A549 (cell line): ENCODE measurements around the gene HOXD1.

Source experiments
- BHLHE40 ChIP-seq: IDR thresholded peaks from 2 replicates; pipeline ENCODE4 v1.6.1; 2012; ENCODE audit warnings: low read depth, low read length, inconsistent platforms
- CHD2 ChIP-seq: fragments of 150-350 bp; IDR thresholded peaks from 2 replicates; pipeline ENCODE4 v1.6.1; 2014; ENCODE audit warnings: low read length; ENCODE audit not compliant: partially characterized antibody
- JUN ChIP-seq, 2 experiments: fragments of >200 bp; sonication (Bioruptor Twin); formaldehyde crosslinking; IDR thresholded peaks; 2 replicates in 1 of 2; 3 replicates in 1 of 2; pipeline ENCODE4 v1.6.1; 2016 to 2017
- JUNB ChIP-seq: fragments of >200 bp; sonication (Bioruptor Twin); formaldehyde crosslinking; IDR thresholded peaks from 2 replicates; pipeline ENCODE4 v1.6.1; 2016
- KDM1A ChIP-seq: fragments of 200-600 bp; sonication (generic); IDR thresholded peaks from 2 replicates; pipeline ENCODE4 v1.6.1; 2016; ENCODE audit warnings: low read depth, mild to moderate bottlenecking
- KDM5A ChIP-seq: fragments of 200-600 bp; sonication (generic); IDR thresholded peaks from 2 replicates; pipeline ENCODE4 v1.6.1; 2016; ENCODE audit warnings: antibody characterized with exemption, mild to moderate bottlenecking
- PBX3 ChIP-seq: IDR thresholded peaks from 2 replicates; pipeline ENCODE4 v1.6.1; 2012
- POLR2A ChIP-seq: IDR thresholded peaks from 2 replicates; pipeline ENCODE4 v1.6.1; 2012; ENCODE audit warnings: mild to moderate bottlenecking, low read length
- RAD21 ChIP-seq, 2 experiments: fragments of >200 bp in 1 of 2; sonication (Bioruptor Twin) in 1 of 2; formaldehyde crosslinking in 1 of 2; IDR thresholded peaks in 1 of 2; conservative IDR thresholded peaks in 1 of 2; 2 replicates in 1 of 2; 3 replicates in 1 of 2; pipeline ENCODE4 v1.6.1; 2012 to 2018; ENCODE audit warnings: inconsistent platforms in 1 of 2
- SREBF2 ChIP-seq: fragments of 450-650 bp; IDR thresholded peaks from 2 replicates; pipeline ENCODE4 v1.6.1; 2014; ENCODE audit warnings: mild to moderate bottlenecking, moderate library complexity
- TP53 ChIP-seq: fragments of 250-450 bp; sonication (Bioruptor Pico); IDR thresholded peaks from 2 replicates; pipeline ENCODE4 v1.5.0; 2021; ENCODE audit warnings: mild to moderate bottlenecking, moderate library complexity
- ZFP36 ChIP-seq: fragments of 450-650 bp; IDR thresholded peaks from 2 replicates; pipeline ENCODE4 v1.6.1; 2014; ENCODE audit warnings: borderline replicate concordance; ENCODE audit not compliant: partially characterized antibody
- TF ChIP-seq, protein P1 (sequence below): fragments of 450-650 bp; IDR thresholded peaks from 2 replicates; pipeline ENCODE4 v1.6.1; 2014; ENCODE audit warnings: antibody characterized with exemption
- TF ChIP-seq, protein P2 (sequence below): fragments of >200 bp; sonication (Bioruptor Twin); formaldehyde crosslinking; IDR thresholded peaks from 3 replicates; pipeline ENCODE4 v1.5.1; 2016

GRCh38 chr2:176206682-176207081, 18.2 kb downstream of the HOXD1 start:
- TF ChIP-seq JUNB (no peak), POLR2A (no peak), PBX3 (no peak), JUN (IDR thresholded peaks at IDR 0.05) (no peak), TP53 (no peak), BHLHE40 (no peak), RAD21 (conservative IDR thresholded peaks at IDR 0.05 in 1 of 2, IDR thresholded peaks at IDR 0.05 in 1 of 2) (no peak), KDM5A (no peak), SREBF2 (no peak), ZFP36 (no peak), KDM1A (no peak), CHD2 (no peak)
- TF ChIP-seq, protein P1, sequence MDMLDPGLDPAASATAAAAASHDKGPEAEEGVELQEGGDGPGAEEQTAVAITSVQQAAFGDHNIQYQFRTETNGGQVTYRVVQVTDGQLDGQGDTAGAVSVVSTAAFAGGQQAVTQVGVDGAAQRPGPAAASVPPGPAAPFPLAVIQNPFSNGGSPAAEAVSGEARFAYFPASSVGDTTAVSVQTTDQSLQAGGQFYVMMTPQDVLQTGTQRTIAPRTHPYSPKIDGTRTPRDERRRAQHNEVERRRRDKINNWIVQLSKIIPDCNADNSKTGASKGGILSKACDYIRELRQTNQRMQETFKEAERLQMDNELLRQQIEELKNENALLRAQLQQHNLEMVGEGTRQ, result no peak
- TF ChIP-seq, protein P2, sequence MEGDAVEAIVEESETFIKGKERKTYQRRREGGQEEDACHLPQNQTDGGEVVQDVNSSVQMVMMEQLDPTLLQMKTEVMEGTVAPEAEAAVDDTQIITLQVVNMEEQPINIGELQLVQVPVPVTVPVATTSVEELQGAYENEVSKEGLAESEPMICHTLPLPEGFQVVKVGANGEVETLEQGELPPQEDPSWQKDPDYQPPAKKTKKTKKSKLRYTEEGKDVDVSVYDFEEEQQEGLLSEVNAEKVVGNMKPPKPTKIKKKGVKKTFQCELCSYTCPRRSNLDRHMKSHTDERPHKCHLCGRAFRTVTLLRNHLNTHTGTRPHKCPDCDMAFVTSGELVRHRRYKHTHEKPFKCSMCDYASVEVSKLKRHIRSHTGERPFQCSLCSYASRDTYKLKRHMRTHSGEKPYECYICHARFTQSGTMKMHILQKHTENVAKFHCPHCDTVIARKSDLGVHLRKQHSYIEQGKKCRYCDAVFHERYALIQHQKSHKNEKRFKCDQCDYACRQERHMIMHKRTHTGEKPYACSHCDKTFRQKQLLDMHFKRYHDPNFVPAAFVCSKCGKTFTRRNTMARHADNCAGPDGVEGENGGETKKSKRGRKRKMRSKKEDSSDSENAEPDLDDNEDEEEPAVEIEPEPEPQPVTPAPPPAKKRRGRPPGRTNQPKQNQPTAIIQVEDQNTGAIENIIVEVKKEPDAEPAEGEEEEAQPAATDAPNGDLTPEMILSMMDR, result no peak
